ENCODE results near the gene GPR158.
A peak's percentile ranks its signal among the peaks of the same experiment; 100 is the strongest.

Gene GPR158

DNA sequence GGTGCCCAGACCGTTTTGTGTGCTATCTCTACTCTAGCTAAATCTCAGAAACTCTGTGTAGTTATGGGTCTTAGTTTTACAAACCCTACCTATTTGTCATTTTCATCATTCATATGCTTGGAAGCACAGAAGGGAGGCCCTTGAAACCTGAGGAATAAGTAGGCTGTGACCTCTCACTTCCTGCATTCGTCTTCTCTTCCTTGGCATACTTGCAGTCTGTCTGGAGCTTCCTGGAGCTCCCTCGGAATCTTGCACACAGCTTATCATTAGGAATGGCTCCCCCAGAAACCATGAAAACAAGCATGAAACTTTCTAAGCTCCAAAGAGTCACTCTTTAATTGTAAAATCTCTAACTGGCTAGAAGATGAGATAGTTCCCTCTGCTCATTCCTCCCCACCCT is 382.3 kb downstream of the GPR158 start:
- no peaks in the 10 kb centered on the region for H3K9me3 ChIP-seq (ENCODE audit: insufficient read depth, low read length, severe bottlenecking)
- no peak overlapping the region for H2AFZ ChIP-seq (ENCODE audit: low read depth, low read length)
- ATAC-seq (ENCODE audit: insufficient read depth, low read depth) (no peak), DNase-seq (no peak)
- TF ChIP-seq, protein P1, sequence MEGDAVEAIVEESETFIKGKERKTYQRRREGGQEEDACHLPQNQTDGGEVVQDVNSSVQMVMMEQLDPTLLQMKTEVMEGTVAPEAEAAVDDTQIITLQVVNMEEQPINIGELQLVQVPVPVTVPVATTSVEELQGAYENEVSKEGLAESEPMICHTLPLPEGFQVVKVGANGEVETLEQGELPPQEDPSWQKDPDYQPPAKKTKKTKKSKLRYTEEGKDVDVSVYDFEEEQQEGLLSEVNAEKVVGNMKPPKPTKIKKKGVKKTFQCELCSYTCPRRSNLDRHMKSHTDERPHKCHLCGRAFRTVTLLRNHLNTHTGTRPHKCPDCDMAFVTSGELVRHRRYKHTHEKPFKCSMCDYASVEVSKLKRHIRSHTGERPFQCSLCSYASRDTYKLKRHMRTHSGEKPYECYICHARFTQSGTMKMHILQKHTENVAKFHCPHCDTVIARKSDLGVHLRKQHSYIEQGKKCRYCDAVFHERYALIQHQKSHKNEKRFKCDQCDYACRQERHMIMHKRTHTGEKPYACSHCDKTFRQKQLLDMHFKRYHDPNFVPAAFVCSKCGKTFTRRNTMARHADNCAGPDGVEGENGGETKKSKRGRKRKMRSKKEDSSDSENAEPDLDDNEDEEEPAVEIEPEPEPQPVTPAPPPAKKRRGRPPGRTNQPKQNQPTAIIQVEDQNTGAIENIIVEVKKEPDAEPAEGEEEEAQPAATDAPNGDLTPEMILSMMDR (IDR thresholded peaks at IDR 0.05; ENCODE audit: borderline replicate concordance, extremely low read depth, low read length, poor library complexity, severe bottlenecking): no peak
- no peak for TF ChIP-seq EZH2 (IDR thresholded peaks at IDR 0.05; ENCODE audit: borderline replicate concordance, low read depth, low read length, severe bottlenecking)
- no peaks in the 10 kb centered on the region for H3K4me1 ChIP-seq (ENCODE audit: insufficient read depth, low read length)
- no peak overlapping the region for H3K4me3 ChIP-seq (ENCODE audit: low read depth in 1 of 2, low read length in 2 of 2)
- no peak overlapping the region for H3K4me2 ChIP-seq (ENCODE audit: insufficient read depth, low read length)
- no peaks in the 10 kb centered on the region for H3K79me2 ChIP-seq (ENCODE audit: insufficient read depth, low read length)
- H3K36me3 ChIP-seq (ENCODE audit: insufficient read depth, low read length): no peaks in the 10 kb centered on the region
- H3K27ac ChIP-seq (ENCODE audit: low read length): no peak overlapping the region
- H3K27me3 ChIP-seq (ENCODE audit: insufficient read depth, low read length, poor library complexity): peaks cover 4% of the 10 kb centered on the region
- no peak overlapping the region for H3K9ac ChIP-seq (ENCODE audit: low read depth, low read length)
- H4K20me1 ChIP-seq (ENCODE audit: insufficient read depth, low read length): no peaks in the 10 kb centered on the region

DNA sequence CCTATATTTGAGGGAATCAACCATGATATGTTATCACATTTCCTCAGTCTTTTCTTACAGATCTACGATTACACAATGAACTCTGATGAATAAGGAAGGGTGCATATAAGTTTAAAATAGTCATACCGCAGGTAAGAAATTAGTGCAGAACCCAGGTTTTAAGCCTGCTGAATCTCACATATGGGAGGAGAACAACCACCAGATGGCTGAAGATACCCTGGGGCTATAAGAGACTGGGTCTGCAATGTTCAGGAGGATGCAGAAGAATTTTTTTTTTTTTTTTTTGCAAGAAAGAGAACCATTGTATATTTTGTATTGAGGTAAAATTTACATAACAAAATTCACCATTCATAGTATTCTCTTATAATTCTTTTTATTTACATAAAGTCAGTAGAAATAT is 387.0 kb downstream of the GPR158 start:
- H3K9ac ChIP-seq (ENCODE audit: low read depth, low read length): no peak overlapping the region
- H2AFZ ChIP-seq (ENCODE audit: low read depth, low read length): no peak overlapping the region
- ATAC-seq (ENCODE audit: insufficient read depth, low read depth) (no peak), DNase-seq (no peak)
- no peaks in the 10 kb centered on the region for H3K4me1 ChIP-seq (ENCODE audit: insufficient read depth, low read length)
- no peaks in the 10 kb centered on the region for H3K27me3 ChIP-seq (ENCODE audit: insufficient read depth, low read length, poor library complexity)
- H3K4me3 ChIP-seq (ENCODE audit: low read depth in 1 of 2, low read length in 2 of 2): no peak overlapping the region
- H3K27ac ChIP-seq (ENCODE audit: low read length): no peak overlapping the region
- H3K36me3 ChIP-seq (ENCODE audit: insufficient read depth, low read length): no peaks in the 10 kb centered on the region
- no peaks in the 10 kb centered on the region for H3K9me3 ChIP-seq (ENCODE audit: insufficient read depth, low read length, severe bottlenecking)
- H3K4me2 ChIP-seq (ENCODE audit: insufficient read depth, low read length): no peak overlapping the region
- TF ChIP-seq, protein P1 (IDR thresholded peaks at IDR 0.05; ENCODE audit: borderline replicate concordance, extremely low read depth, low read length, poor library complexity, severe bottlenecking): no peak
- no peak for TF ChIP-seq EZH2 (IDR thresholded peaks at IDR 0.05; ENCODE audit: borderline replicate concordance, low read depth, low read length, severe bottlenecking)
- H4K20me1 ChIP-seq (ENCODE audit: insufficient read depth, low read length): no peaks in the 10 kb centered on the region
- H3K79me2 ChIP-seq (ENCODE audit: insufficient read depth, low read length): no peaks in the 10 kb centered on the region

DNA sequence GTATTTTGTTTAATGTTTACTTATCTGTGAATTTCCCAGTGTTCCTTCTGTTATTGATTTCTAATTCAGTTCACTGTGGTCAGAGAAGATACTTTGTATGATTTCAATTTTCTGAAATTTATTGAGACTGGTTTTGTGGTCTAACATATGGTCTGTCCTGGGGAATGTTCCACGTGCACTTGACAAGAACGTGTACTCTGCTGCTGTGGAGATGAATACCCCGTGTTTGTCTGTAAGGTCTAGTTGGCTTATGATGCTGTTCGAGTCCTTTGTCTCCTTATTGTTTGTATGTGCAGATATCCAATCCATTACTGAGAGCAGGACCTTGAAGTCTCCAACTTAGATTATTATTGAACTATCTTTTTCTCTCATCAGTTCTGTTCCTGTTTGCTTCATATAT is 387.7 kb downstream of the GPR158 start:
- Histone ChIP-seq H3K4me1 (ENCODE audit: insufficient read depth, low read length) (no peaks in the 10 kb centered on the region), H3K27me3 (ENCODE audit: insufficient read depth, low read length, poor library complexity) (no peaks in the 10 kb centered on the region), H3K79me2 (ENCODE audit: insufficient read depth, low read length) (no peaks in the 10 kb centered on the region), H3K27ac (ENCODE audit: low read length) (no peak overlapping the region), H3K4me3 (ENCODE audit: low read depth in 1 of 2, low read length in 2 of 2) (0 out of 4 replicates have a peak overlapping the region, but pooled peaks of 1 of the 2 experiments have one; percentile 17), H3K9me3 (ENCODE audit: insufficient read depth, low read length, severe bottlenecking) (no peaks in the 10 kb centered on the region), H3K4me2 (ENCODE audit: insufficient read depth, low read length) (no peak overlapping the region), H3K9ac (ENCODE audit: low read depth, low read length) (no peak overlapping the region), H3K36me3 (ENCODE audit: insufficient read depth, low read length) (no peaks in the 10 kb centered on the region), H4K20me1 (ENCODE audit: insufficient read depth, low read length) (no peaks in the 10 kb centered on the region), H2AFZ (ENCODE audit: low read depth, low read length) (no peak overlapping the region)
- no peak for ATAC-seq (ENCODE audit: insufficient read depth, low read depth)
- no peak for TF ChIP-seq EZH2 (IDR thresholded peaks at IDR 0.05; ENCODE audit: borderline replicate concordance, low read depth, low read length, severe bottlenecking)
- TF ChIP-seq, protein P1 (IDR thresholded peaks at IDR 0.05; ENCODE audit: borderline replicate concordance, extremely low read depth, low read length, poor library complexity, severe bottlenecking): no peak
- DNase-seq: no peak

DNA sequence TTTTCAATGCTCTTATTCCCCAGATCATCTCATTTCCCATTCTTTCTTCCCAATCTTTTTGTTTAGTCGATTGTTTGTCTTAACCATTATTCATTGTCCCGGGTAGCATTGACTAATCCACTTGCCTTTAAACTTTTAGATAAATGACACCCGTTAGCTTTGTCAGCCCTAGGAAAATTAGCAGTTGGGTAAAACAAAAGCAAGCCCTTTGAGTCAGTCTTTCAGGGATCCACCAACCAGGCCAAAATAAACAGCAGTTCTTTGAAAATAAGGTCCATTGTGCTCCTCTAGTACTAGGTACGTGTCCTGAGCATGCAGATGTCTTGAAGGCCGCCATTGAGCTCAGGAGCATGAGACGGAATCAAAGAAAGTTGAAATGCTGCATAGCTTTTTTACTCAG is 389.6 kb downstream of the GPR158 start:
- ATAC-seq (ENCODE audit: insufficient read depth, low read depth): no peak
- Histone ChIP-seq H3K27me3 (ENCODE audit: insufficient read depth, low read length, poor library complexity) (no peaks in the 10 kb centered on the region), H2AFZ (ENCODE audit: low read depth, low read length) (no peak overlapping the region), H3K79me2 (ENCODE audit: insufficient read depth, low read length) (no peaks in the 10 kb centered on the region), H3K4me2 (ENCODE audit: insufficient read depth, low read length) (no peak overlapping the region), H3K27ac (ENCODE audit: low read length) (no peak overlapping the region), H3K9me3 (ENCODE audit: insufficient read depth, low read length, severe bottlenecking) (no peaks in the 10 kb centered on the region), H3K36me3 (ENCODE audit: insufficient read depth, low read length) (no peaks in the 10 kb centered on the region), H3K4me3 (ENCODE audit: low read depth in 1 of 2, low read length in 2 of 2) (no peak overlapping the region), H3K9ac (ENCODE audit: low read depth, low read length) (no peak overlapping the region), H4K20me1 (ENCODE audit: insufficient read depth, low read length) (no peaks in the 10 kb centered on the region), H3K4me1 (ENCODE audit: insufficient read depth, low read length) (no peaks in the 10 kb centered on the region)
- no peak for TF ChIP-seq EZH2 (IDR thresholded peaks at IDR 0.05; ENCODE audit: borderline replicate concordance, low read depth, low read length, severe bottlenecking)
- TF ChIP-seq, protein P1 (IDR thresholded peaks at IDR 0.05; ENCODE audit: borderline replicate concordance, extremely low read depth, low read length, poor library complexity, severe bottlenecking): no peak
- no peak for DNase-seq
